Sigmoid colon (tissue), 3 donors: Measurements from ENCODE around the gene RNASE1.

Experiments
- CTCF ChIP-seq, 4 experiments: fragments of 450-650 bp in 3 of 4; fragments of 200-600 bp in 1 of 4; IDR thresholded peaks; one replicate each; pipeline ENCODE4 v1.5.1; 2016 to 2019; ENCODE audit warnings: antibody characterized with exemption in 4 of 4, mild to moderate bottlenecking in 3 of 4, moderate library complexity in 2 of 4
- POLR2A ChIP-seq, 2 donors: fragments of 450-650 bp; IDR thresholded peaks; one replicate each; pipeline ENCODE4 v1.6.1; 2016; ENCODE audit warnings: antibody characterized with exemption in 2 of 2, mild to moderate bottlenecking in 2 of 2, moderate library complexity in 2 of 2

- no peak for TF ChIP-seq CTCF (IDR thresholded peaks at IDR 0.05)
- no peak for TF ChIP-seq POLR2A (IDR thresholded peaks at IDR 0.05)
These were observed 15.6 kb downstream of the RNASE1 start for GRCh38 chr14:20787025-20787424.
